Stimulated activated CD4-positive, alpha-beta T cell treated with anti-CD3 and anti-CD28 coated beads, Interleukin-4, amount 100 ng/mL, for 1 hour (primary cell): ENCODE results near the gene LILRA5.
"Not testable (repeated sequence)": the region's sequence is repeated elsewhere in the genome, so short reads cannot be mapped to it uniquely, and the experiment has no call there.

Experiments used
- DNase-seq: peaks from one replicate; pipeline ENCODE4 v3.0.0-alpha.2; 2020

LILRA5 gene

GRCh38 chr19:54271587-54271986, 41.4 kb downstream of the LILRA5 start:
- DNase-seq: not testable (repeated sequence)

GRCh38 chr19:54271106-54271505, 41.9 kb downstream of the LILRA5 start:
- DNase-seq: no peak

- DNase-seq: no peak
Measured at GRCh38 chr19:54268936-54269335, 44.0 kb downstream of the LILRA5 start.

- DNase-seq: peak; percentile 73
Measured at GRCh38 chr19:54266133-54266532, 46.8 kb downstream of the LILRA5 start.

- DNase-seq: no peak
Measured at GRCh38 chr19:54262470-54262869, 50.5 kb downstream of the LILRA5 start.

GRCh38 chr19:54262066-54262465, 50.9 kb downstream of the LILRA5 start:
- DNase-seq: no peak

- no peak for DNase-seq
Measured at GRCh38 chr19:54257116-54257480, 55.9 kb downstream of the LILRA5 start, which contains the start of gene LILRB5. Gene LILRB5, minus strand, starts transcription at chr19:54257273. Its CDS starts 80 bp downstream, at chr19:54257193.
